B cell (primary cell): ENCODE data around the gene TNF. TPM values are rescaled to one million over a fixed set of nuclear protein-coding genes. Genes with fewer than 3 reads are reported as not detected.

Source experiments
- ATAC-seq: fragments of 200-7000 bp; cut with Tn5 transposase; one replicate; pipeline ENCODE4 v1.10.0; 2021; ENCODE audit warnings: low read depth, mild to moderate bottlenecking, moderate number of reproducible peaks, moderate library complexity
- CTCF ChIA-PET: fragments of 350-600 bp; sonication (Branson Sonifier 250); formaldehyde crosslinking; loops from one replicate; lab custom pipeline; 2021; ENCODE audit warnings: antibody characterized with exemption, inconsistent platforms; lab: Charles Lee
- POLR2A ChIA-PET: fragments of 350-600 bp; sonication (Branson Sonifier 250); formaldehyde crosslinking; loops from one replicate; lab custom pipeline; 2021; ENCODE audit warnings: antibody characterized with exemption; lab: Charles Lee
- DNase-seq: peaks from one replicate; pipeline ENCODE4 v3.0.0; 2013
- H2AFZ ChIP-seq: 2 replicates; pipeline ENCODE4 v1.6.1; 2012; ENCODE audit warnings: mild to moderate bottlenecking, low read depth, low read length; ENCODE audit not compliant: insufficient read depth, poor library complexity, severe bottlenecking
- H3K27ac ChIP-seq, 2 donors: 1 replicate in 1 of 2; 2 replicates in 1 of 2; pipeline ENCODE4 v1.5.1; 2012 to 2013; ENCODE audit warnings: low read length in 2 of 2, mild to moderate bottlenecking in 2 of 2, moderate library complexity in 1 of 2
- H3K27me3 ChIP-seq, 4 experiments: fragments of 200-600 bp in 1 of 4; sonication (generic) in 1 of 4; replicated peaks in 1 of 4; 1 replicate in 2 of 4; 2 replicates in 2 of 4; pipeline versions ENCODE4 v1.6.1 to v1.7.0; 2013 to 2016; ENCODE audit warnings: low read length in 3 of 4, mild to moderate bottlenecking in 2 of 4, mixed read lengths in 1 of 4, moderate library complexity in 1 of 4; ENCODE audit not compliant: insufficient read depth in 4 of 4, control insufficient read depth in 3 of 4; ENCODE audit errors: control extremely low read depth in 1 of 4
- H3K36me3 ChIP-seq, 2 experiments: replicated peaks in 1 of 2; 1 replicate in 1 of 2; 2 replicates in 1 of 2; pipeline versions ENCODE4 v1.6.1 to v1.7.1; 2013; ENCODE audit warnings: low read length in 1 of 2; ENCODE audit not compliant: insufficient read depth in 2 of 2, control insufficient read depth in 1 of 2; ENCODE audit errors: control extremely low read depth in 1 of 2, extremely low read depth in 1 of 2
- H3K4me1 ChIP-seq, 2 donors: fragments of 200-600 bp in 1 of 2; sonication (generic) in 1 of 2; 1 replicate in 1 of 2; 2 replicates in 1 of 2; pipeline versions ENCODE4 v1.5.1 to v1.6.1; 2013 to 2017; ENCODE audit warnings: low read length in 2 of 2; ENCODE audit not compliant: control insufficient read depth in 2 of 2, insufficient read depth in 2 of 2
- H3K4me2 ChIP-seq: replicated peaks from 2 replicates; pipeline ENCODE3; 2012; ENCODE audit warnings: mild to moderate bottlenecking, low read depth, low read length; ENCODE audit not compliant: poor library complexity, severe bottlenecking
- H3K4me3 ChIP-seq, 5 experiments: fragments of 200-600 bp in 1 of 5; sonication (generic) in 1 of 5; 1 replicate in 3 of 5; 2 replicates in 2 of 5; pipeline versions ENCODE4 v1.5.1 to v1.7.0; 2011 to 2016; ENCODE audit warnings: low read length in 4 of 5, mild to moderate bottlenecking in 4 of 5, low read depth in 2 of 5, control low read depth in 1 of 5, moderate library complexity in 1 of 5; ENCODE audit not compliant: insufficient read depth in 1 of 5; ENCODE audit errors: control extremely low read depth in 1 of 5, extremely low read depth in 1 of 5
- H3K79me2 ChIP-seq: fragments of 200-600 bp; sonication (generic); one replicate; pipeline ENCODE4 v1.6.0; 2016; ENCODE audit warnings: low read length; ENCODE audit not compliant: control insufficient read depth, insufficient read depth
- H3K9ac ChIP-seq: fragments of 200-600 bp; sonication (generic); 2 replicates; pipeline ENCODE4 v1.6.1; 2017; ENCODE audit warnings: mild to moderate bottlenecking, low read length, moderate library complexity
- H3K9me3 ChIP-seq, 3 donors: one replicate each; pipeline versions ENCODE4 v1.6.1 to v1.7.1; 2013; ENCODE audit warnings: low read length in 2 of 3; ENCODE audit not compliant: control insufficient read depth in 2 of 3, insufficient read depth in 1 of 3; ENCODE audit errors: control extremely low read depth in 1 of 3
- H4K20me1 ChIP-seq: 2 replicates; pipeline ENCODE4 v1.6.0; 2012; ENCODE audit warnings: mild to moderate bottlenecking, low read length; ENCODE audit not compliant: insufficient read depth, control insufficient read depth, poor library complexity, severe bottlenecking
- H3K27ac Mint-ChIP-seq: one replicate; pipeline ENCODE4 v1.8.0; 2021; ENCODE audit warnings: mixed read lengths
- H3K27me3 Mint-ChIP-seq: one replicate; pipeline ENCODE4 v1.8.0; 2021; ENCODE audit warnings: mixed read lengths
- H3K4me1 Mint-ChIP-seq: one replicate; pipeline ENCODE4 v1.8.0; 2021; ENCODE audit warnings: mixed read lengths
- H3K4me3 Mint-ChIP-seq: one replicate; pipeline ENCODE4 v1.8.0; 2021; ENCODE audit warnings: mixed read lengths
- H3K9me3 Mint-ChIP-seq: one replicate; pipeline ENCODE4 v1.8.0; 2022; ENCODE audit warnings: mixed read lengths; ENCODE audit not compliant: insufficient read depth
- CTCF ChIP-seq: fragments of 200-600 bp; IDR thresholded peaks from one replicate; pipeline ENCODE4 v1.8.0; 2022; ENCODE audit warnings: antibody characterized with exemption, mild to moderate bottlenecking
- EZH2 ChIP-seq: IDR thresholded peaks from 2 replicates; pipeline ENCODE4 v1.6.1; 2012; ENCODE audit warnings: borderline replicate concordance, low read depth, mild to moderate bottlenecking, moderate library complexity, low read length; ENCODE audit not compliant: insufficient read depth, poor library complexity, severe bottlenecking
- WGBS: methylation state at CpG from one replicate; pipeline ENCODE4 v1.1.5; 2013; ENCODE audit warnings: missing lambda C conversion rate; ENCODE audit not compliant: insufficient coverage; 5-methylcytosine and 5-hydroxymethylcytosine counted together
- intact Hi-C: fragments of 100-400 bp; cut with micrococcal nuclease; formaldehyde crosslinking; loops from one replicate; pipeline ENCODE4 v1.10.0; 2022
- polyA plus RNA-seq: library from polyadenylated mRNA; depleted of rRNA; stranded (reverse); fragments of >200 nt; gene quantifications from 2 replicates; pipeline ENCODE4 v1.2.3, GENCODE V29; 2012
- total RNA-seq, 2 donors: library from RNA; stranded (reverse); fragments of 120-200 nt in 1 of 2; gene quantifications; 1 replicate in 1 of 2; 2 replicates in 1 of 2; pipeline versions ENCODE4 v1.2.3 to v1.2.4, GENCODE V29; 2013 to 2022

TNF gene
- total and polyA plus RNA-seq, 2 donors (not counting 1 experiment from before 2014, with no cell fraction given), result 21.9 to 22.2 TPM

GRCh38 chr6:31546339-31546957 is 28.9 kb upstream of the TNF start, which contains the start of gene ATP6V1G2:
Gene ATP6V1G2 (minus strand): TSS chr6:31546608. CDS start chr6:31546559, 49 bp downstream.
- H3K9me3 ChIP-seq, result peaks cover 0 to 3% (median 0%) of the 10 kb centered on the region in 3 donors
- ChIA-PET POLR2A (interaction anchor here (0.6 to 42.6 kb wide), 5 partner anchors 14 to 312 kb away, joined by 3 to 1450 read pairs (median 5); partner anchors contain the start of genes LST1, LTA, LTB and NCR3), CTCF (interaction anchor here (0.7 to 29.4 kb wide), 12 partner anchors 17 to 406 kb away, joined by 3 to 2241 read pairs (median 4); partner anchors contain the start of genes C6orf47, GPANK1, LST1 and LTB)
- H4K20me1 ChIP-seq, result no peaks in the 10 kb centered on the region
- H3K4me3 ChIP-seq, result peak within 1 kb of the TSS; percentile 40 to 69 (median 56)
- peaks cover 32% of the 10 kb centered on the region for H3K79me2 ChIP-seq
- DNase-seq, result peak; percentile 87
- Mint-ChIP-seq H3K4me1 (peaks cover 44% of the 10 kb centered on the region), H3K4me3 (peak within 1 kb of the TSS; percentile 87), H3K9me3 (no peaks in the 10 kb centered on the region), H3K27me3 (no peaks in the 10 kb centered on the region), H3K27ac (peak within 1 kb of the TSS; percentile 88)
- 10% methylated on average over 10 of the region's 11 CpGs for WGBS
- H2AFZ ChIP-seq, result peak within 1 kb of the TSS; percentile 61
- peaks cover 26 to 46% of the 10 kb centered on the region in 2 donors for H3K4me1 ChIP-seq
- peak within 1 kb of the TSS; percentile 80 to 83 for H3K27ac ChIP-seq
- H3K36me3 ChIP-seq, result peaks cover 0 to 3% of the 10 kb centered on the region in 2 experiments
- intact Hi-C loops, result loop anchor here (2.0 kb wide), 3 partner anchors 14 to 608 kb away; partner anchors contain the start of genes EHMT2 and PPT2
- H3K4me2 ChIP-seq, result peak within 1 kb of the TSS; percentile 88
- H3K9ac ChIP-seq, result peak within 1 kb of the TSS; percentile 70
- peak; percentile 61 for ATAC-seq
- TF ChIP-seq CTCF, result peak; percentile 98
- TF ChIP-seq EZH2, result no peak
- H3K27me3 ChIP-seq, result no peaks in the 10 kb centered on the region
